OCI-LY1 (cell line): ENCODE data around the gene WNK2.

ENCODE experiments used
- H2AFZ ChIP-seq: fragments of 200-600 bp; sonication (generic), shearing (Covaris generic); 2 replicates; pipeline ENCODE4 v1.6.0; 2014; ENCODE audit warnings: antibody characterized with exemption, mild to moderate bottlenecking, low read length
- H3F3A ChIP-seq: fragments of 200-600 bp; sonication (generic), shearing (Covaris generic); 2 replicates; pipeline ENCODE4 v1.6.0; 2014; ENCODE audit warnings: mild to moderate bottlenecking, antibody characterized with exemption, low read length, moderate library complexity; ENCODE audit not compliant: insufficient read depth
- H3K27ac ChIP-seq: fragments of 200-600 bp; sonication (generic); 2 replicates; pipeline ENCODE4 v1.5.1; 2014; ENCODE audit warnings: low read length, mixed run types, mild to moderate bottlenecking, low read depth; ENCODE audit not compliant: poor library complexity, severe bottlenecking
- H3K27me3 ChIP-seq: fragments of 200-600 bp; sonication (generic); 2 replicates; pipeline ENCODE4 v1.6.0; 2014; ENCODE audit warnings: antibody characterized with exemption, mild to moderate bottlenecking, low read length, moderate library complexity; ENCODE audit not compliant: insufficient read depth
- H3K36me3 ChIP-seq: fragments of 200-600 bp; sonication (generic); 2 replicates; pipeline ENCODE4 v1.6.1; 2014; ENCODE audit warnings: mild to moderate bottlenecking, antibody characterized with exemption, low read length, moderate library complexity, mixed read lengths; ENCODE audit not compliant: insufficient read depth
- H3K4me1 ChIP-seq: fragments of 200-600 bp; sonication (generic); 2 replicates; pipeline ENCODE4 v1.5.1; 2014; ENCODE audit warnings: mild to moderate bottlenecking, low read length, moderate library complexity; ENCODE audit not compliant: insufficient read depth, severe bottlenecking
- H3K4me2 ChIP-seq: fragments of 200-600 bp; sonication (generic), shearing (Covaris generic); 2 replicates; pipeline ENCODE4 v1.6.1; 2014; ENCODE audit warnings: low read length
- H3K4me3 ChIP-seq: fragments of 200-600 bp; sonication (generic); 2 replicates; pipeline ENCODE4 v1.5.1; 2014; ENCODE audit warnings: low read length, low read depth, mild to moderate bottlenecking, mixed read lengths; ENCODE audit not compliant: poor library complexity, severe bottlenecking
- H3K79me2 ChIP-seq: fragments of 200-600 bp; shearing (Covaris generic); 2 replicates; pipeline ENCODE4 v1.6.1; 2016; ENCODE audit warnings: mixed run types, low read length, mixed read lengths; ENCODE audit not compliant: insufficient read depth
- H3K9ac ChIP-seq: fragments of 200-600 bp; sonication (generic), shearing (Covaris generic); 2 replicates; pipeline ENCODE4 v1.6.1; 2014; ENCODE audit warnings: mild to moderate bottlenecking, low read length, mixed read lengths
- H3K9me2 ChIP-seq: fragments of 200-600 bp; sonication (generic), shearing (Covaris generic); 2 replicates; pipeline ENCODE4 v1.6.1; 2014; ENCODE audit warnings: low read depth, mild to moderate bottlenecking, low read length, mixed read lengths
- H3K9me3 ChIP-seq: fragments of 200-600 bp; shearing (Covaris generic); 2 replicates; pipeline ENCODE4 v1.6.1; 2014; ENCODE audit warnings: low read length, mixed read lengths
- H4K20me1 ChIP-seq: fragments of 200-600 bp; sonication (generic), shearing (Covaris generic); 2 replicates; pipeline ENCODE4 v1.6.0; 2016; ENCODE audit warnings: mild to moderate bottlenecking, low read length; ENCODE audit not compliant: insufficient read depth
- EZH2 ChIP-seq: fragments of 200-600 bp; sonication (generic), shearing (Covaris generic); IDR thresholded peaks from 2 replicates; pipeline ENCODE4 v1.8.0; 2017; ENCODE audit warnings: borderline replicate concordance, mixed run types, mild to moderate bottlenecking, antibody characterized with exemption, low read length, moderate library complexity, mixed read lengths
- TF ChIP-seq, protein P1 (sequence below): fragments of 200-600 bp; sonication (generic), shearing (Covaris generic); IDR thresholded peaks from 2 replicates; pipeline ENCODE4 v1.5.1; 2017; ENCODE audit warnings: mild to moderate bottlenecking, antibody characterized with exemption, low read length, moderate library complexity, mixed read lengths

WNK2 gene

GRCh38 chr9:93315960-93316359, 132.0 kb downstream of the WNK2 start:
- Histone ChIP-seq H3K4me2 (no peak overlapping the region), H3K79me2 (no peaks in the 10 kb centered on the region), H3K9me2 (no peaks in the 10 kb centered on the region), H3K9ac (no peak overlapping the region), H3F3A (no peaks in the 10 kb centered on the region), H2AFZ (no peak overlapping the region), H3K4me1 (peaks cover 21% of the 10 kb centered on the region), H3K36me3 (peaks cover 26% of the 10 kb centered on the region; the same call in 1 of the 2 replicates), H3K27ac (no peak overlapping the region), H4K20me1 (no peaks in the 10 kb centered on the region), H3K9me3 (no peaks in the 10 kb centered on the region), H3K27me3 (no peaks in the 10 kb centered on the region), H3K4me3 (no peak overlapping the region)
- TF ChIP-seq EZH2, result no peak
- TF ChIP-seq, protein P1, sequence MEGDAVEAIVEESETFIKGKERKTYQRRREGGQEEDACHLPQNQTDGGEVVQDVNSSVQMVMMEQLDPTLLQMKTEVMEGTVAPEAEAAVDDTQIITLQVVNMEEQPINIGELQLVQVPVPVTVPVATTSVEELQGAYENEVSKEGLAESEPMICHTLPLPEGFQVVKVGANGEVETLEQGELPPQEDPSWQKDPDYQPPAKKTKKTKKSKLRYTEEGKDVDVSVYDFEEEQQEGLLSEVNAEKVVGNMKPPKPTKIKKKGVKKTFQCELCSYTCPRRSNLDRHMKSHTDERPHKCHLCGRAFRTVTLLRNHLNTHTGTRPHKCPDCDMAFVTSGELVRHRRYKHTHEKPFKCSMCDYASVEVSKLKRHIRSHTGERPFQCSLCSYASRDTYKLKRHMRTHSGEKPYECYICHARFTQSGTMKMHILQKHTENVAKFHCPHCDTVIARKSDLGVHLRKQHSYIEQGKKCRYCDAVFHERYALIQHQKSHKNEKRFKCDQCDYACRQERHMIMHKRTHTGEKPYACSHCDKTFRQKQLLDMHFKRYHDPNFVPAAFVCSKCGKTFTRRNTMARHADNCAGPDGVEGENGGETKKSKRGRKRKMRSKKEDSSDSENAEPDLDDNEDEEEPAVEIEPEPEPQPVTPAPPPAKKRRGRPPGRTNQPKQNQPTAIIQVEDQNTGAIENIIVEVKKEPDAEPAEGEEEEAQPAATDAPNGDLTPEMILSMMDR, result no peak

DNA sequence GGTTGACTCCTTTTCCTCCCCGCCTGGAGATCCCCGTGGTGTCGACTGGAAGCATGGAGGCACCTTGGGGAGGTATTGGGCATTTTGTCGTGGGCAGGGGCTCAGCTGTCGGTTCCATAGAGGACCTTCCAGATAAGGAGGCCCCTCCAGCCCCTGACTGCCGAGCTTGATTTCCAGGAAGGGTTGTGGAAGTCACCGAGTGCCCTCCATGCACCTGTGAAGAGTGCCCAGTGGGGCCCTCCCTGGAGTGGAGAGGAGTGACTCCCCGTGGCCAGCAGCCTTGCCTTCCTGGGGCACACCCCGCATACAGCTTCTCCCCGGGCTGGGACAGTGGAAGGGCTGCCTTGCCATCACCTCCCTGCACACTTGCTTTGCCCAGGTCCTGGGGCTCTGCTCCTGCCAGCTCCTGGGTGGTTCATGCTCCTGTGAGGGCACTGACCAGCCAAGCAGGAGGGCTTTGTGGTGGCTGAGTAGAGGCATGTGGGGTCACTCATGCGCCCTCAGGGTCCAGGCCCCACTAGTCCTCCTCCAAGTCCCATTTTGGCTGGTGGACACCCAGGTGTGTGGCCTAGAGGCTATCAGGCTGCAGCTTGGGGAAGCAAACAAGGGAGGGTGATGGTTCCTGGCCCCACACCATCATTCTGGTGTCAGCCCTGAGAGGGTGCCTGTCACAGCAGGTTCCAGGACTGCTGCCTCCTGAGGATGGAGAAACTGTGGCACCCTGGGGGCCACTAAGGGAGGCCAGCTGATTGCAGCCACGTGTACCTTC, 133.0 kb downstream of the WNK2 start:
- H3F3A ChIP-seq, result no peaks in the 10 kb centered on the region
- no peak overlapping the region for H3K4me3 ChIP-seq
- no peak for TF ChIP-seq EZH2
- TF ChIP-seq, protein P1, result no peak
- no peak overlapping the region for H3K9ac ChIP-seq
- H3K4me1 ChIP-seq, result peaks cover 31% of the 10 kb centered on the region
- H3K4me2 ChIP-seq, result no peak overlapping the region
- H4K20me1 ChIP-seq, result no peaks in the 10 kb centered on the region
- H2AFZ ChIP-seq, result no peak overlapping the region
- no peak overlapping the region for H3K27ac ChIP-seq
- peaks cover 23% of the 10 kb centered on the region; the same call in 1 of the 2 replicates for H3K36me3 ChIP-seq
- no peaks in the 10 kb centered on the region for H3K9me2 ChIP-seq
- no peaks in the 10 kb centered on the region for H3K27me3 ChIP-seq
- H3K9me3 ChIP-seq, result no peaks in the 10 kb centered on the region
- H3K79me2 ChIP-seq, result no peaks in the 10 kb centered on the region

DNA sequence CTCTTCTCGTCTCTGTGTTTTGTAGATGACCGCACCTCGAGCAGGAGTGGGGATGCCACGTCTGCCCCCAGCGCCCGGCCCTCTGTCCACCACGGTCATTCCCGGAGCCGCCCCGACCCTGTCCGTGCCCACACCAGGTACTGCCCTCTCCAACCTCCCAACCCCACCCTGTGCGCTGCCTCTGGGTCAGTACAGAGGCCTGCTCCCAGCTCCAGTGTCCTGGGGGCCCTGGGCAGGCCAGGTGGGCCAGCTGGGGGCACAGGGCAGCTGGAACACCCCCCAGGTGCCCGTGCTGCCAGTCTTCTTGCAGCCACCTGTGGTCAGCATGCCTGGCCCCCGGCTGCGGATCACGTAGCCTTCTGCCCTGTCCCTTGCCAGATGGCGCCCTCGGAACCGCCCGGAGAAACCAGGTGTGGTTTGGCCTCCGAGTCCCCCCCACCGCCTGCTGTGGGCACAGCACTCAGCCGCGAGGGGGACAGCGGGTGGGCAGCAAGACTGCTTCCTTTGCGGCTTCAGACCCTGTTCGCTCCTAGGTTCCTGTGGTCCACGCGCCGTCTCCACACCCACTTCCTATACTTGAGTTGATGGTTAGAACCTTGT, 133.7 kb downstream of the WNK2 start:
- Histone ChIP-seq H3K9me2 (no peaks in the 10 kb centered on the region), H3F3A (no peaks in the 10 kb centered on the region), H3K36me3 (peaks cover 23% of the 10 kb centered on the region; the same call in 1 of the 2 replicates), H3K9ac (no peak overlapping the region), H2AFZ (no peak overlapping the region), H3K4me3 (no peak overlapping the region), H3K27me3 (no peaks in the 10 kb centered on the region), H3K27ac (no peak overlapping the region), H3K9me3 (no peaks in the 10 kb centered on the region), H3K4me2 (no peak overlapping the region), H4K20me1 (no peaks in the 10 kb centered on the region), H3K4me1 (peaks cover 34% of the 10 kb centered on the region), H3K79me2 (no peaks in the 10 kb centered on the region)
- TF ChIP-seq, protein P1, result no peak
- no peak for TF ChIP-seq EZH2
